Measurements from ENCODE around the gene PRKX.
"Not testable (repeated sequence)": the region's sequence is repeated elsewhere in the genome, so short reads cannot be mapped to it uniquely, and the experiment has no call there.

Gene PRKX

DNA sequence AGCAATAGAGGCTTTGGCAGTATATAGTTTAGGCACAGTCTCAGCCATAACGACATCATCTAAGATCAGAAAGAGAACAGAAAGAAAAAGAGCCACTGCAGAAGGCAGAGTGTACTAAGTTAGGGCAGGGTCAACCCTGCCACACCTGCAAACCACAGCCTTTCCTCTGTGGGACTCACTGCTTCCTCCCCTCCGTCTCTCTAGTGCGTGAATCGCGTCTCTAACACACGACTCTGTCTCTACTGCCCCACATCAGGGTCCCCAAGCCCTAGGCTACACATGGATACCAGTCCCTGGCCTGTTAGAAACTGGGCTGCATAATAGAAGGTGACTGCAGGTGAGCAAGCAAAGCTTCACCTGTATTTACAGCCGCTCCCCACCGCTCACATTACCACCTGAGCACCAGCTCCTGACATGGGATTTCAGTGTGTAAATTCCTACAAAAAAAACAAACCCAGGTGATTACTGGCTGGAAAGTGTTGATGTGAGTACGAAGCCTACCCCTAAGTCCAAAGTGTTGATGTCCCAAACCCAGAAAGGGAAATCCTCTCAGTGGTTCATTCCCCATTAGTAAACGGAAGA, 128.9 kb downstream of the PRKX start:
- DNase-seq (ENCODE audit: low read depth), result no peak
- TF ChIP-seq, protein P1, sequence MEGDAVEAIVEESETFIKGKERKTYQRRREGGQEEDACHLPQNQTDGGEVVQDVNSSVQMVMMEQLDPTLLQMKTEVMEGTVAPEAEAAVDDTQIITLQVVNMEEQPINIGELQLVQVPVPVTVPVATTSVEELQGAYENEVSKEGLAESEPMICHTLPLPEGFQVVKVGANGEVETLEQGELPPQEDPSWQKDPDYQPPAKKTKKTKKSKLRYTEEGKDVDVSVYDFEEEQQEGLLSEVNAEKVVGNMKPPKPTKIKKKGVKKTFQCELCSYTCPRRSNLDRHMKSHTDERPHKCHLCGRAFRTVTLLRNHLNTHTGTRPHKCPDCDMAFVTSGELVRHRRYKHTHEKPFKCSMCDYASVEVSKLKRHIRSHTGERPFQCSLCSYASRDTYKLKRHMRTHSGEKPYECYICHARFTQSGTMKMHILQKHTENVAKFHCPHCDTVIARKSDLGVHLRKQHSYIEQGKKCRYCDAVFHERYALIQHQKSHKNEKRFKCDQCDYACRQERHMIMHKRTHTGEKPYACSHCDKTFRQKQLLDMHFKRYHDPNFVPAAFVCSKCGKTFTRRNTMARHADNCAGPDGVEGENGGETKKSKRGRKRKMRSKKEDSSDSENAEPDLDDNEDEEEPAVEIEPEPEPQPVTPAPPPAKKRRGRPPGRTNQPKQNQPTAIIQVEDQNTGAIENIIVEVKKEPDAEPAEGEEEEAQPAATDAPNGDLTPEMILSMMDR (IDR thresholded peaks at IDR 0.05; ENCODE audit: control insufficient read depth, extremely low read depth, insufficient read depth), result no peak
- H3K4me3 ChIP-seq (ENCODE audit: low read depth, low read length), result no peak overlapping the region

DNA sequence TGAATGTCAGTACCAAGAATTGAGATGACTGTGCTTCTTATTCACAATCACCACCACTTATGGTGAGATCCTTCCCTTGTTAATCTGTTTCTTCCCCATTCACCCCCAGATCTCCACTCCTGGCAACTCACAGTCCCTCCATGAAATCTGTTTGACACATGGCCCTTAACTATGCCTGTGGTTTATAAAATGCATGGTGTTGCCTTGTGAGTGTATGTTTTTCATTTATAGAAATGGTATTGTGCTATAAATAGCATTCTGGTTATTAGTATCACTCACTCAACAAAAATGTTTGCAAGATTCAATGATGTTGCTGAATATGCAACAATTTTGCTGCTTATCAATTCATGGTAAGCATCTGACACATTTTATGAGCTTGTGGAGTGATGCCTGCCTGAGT, 131.0 kb downstream of the PRKX start:
- TF ChIP-seq, protein P1 (IDR thresholded peaks at IDR 0.05; ENCODE audit: control insufficient read depth, extremely low read depth, insufficient read depth), result no peak
- no peak for DNase-seq (ENCODE audit: low read depth)
- no peak overlapping the region for H3K4me3 ChIP-seq (ENCODE audit: low read depth, low read length)

DNA sequence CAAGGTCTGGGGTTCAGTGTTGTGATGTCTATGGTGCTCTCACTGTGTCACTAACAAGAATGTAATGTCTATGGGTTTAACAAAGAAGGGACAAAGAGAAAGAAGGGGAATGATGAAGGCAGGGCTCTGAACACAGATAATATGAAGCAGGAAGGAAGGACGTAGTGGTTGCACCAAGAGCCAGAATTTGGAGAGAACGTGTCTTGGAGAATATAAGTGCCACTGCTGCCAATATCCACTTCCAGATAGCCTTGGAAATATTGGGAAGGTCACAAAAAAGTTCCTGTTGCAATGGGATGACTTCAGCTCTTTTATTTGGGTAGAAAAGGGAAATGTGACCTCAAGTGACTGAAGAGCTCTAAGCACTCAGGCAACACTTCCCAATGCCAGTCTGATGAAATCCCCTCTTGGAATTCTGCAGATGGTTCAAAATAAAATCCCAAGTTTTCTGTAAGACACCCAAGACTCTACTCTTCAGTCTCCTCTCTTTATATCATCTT, 131.8 kb downstream of the PRKX start:
- TF ChIP-seq, protein P1 (IDR thresholded peaks at IDR 0.05; ENCODE audit: control insufficient read depth, extremely low read depth, insufficient read depth), result no peak
- H3K4me3 ChIP-seq (ENCODE audit: low read depth, low read length), result no peak overlapping the region
- DNase-seq (ENCODE audit: low read depth), result no peak

DNA sequence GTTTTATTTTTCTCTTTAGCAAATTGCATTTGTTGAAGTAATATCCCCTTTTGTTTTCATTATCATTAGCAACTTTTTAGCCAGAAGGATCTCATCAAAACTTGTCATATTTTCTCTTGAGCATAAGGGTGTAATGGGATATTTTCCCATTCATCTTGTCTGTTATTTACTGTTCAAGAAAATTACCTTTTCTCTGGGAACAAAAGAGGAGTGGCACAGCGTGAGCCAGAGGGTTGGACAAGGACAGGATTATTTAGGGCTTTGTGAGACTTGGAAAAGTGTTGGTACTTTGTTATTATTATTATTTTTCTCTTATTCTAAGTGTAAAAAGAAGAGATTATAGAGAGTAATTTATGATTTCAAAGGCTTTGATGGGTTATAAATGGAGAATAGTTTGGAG, 135.9 kb downstream of the PRKX start:
- no peak overlapping the region for H3K4me3 ChIP-seq (ENCODE audit: low read depth, low read length)
- no peak for DNase-seq (ENCODE audit: low read depth)
- TF ChIP-seq, protein P1 (IDR thresholded peaks at IDR 0.05; ENCODE audit: control insufficient read depth, extremely low read depth, insufficient read depth), result no peak

DNA sequence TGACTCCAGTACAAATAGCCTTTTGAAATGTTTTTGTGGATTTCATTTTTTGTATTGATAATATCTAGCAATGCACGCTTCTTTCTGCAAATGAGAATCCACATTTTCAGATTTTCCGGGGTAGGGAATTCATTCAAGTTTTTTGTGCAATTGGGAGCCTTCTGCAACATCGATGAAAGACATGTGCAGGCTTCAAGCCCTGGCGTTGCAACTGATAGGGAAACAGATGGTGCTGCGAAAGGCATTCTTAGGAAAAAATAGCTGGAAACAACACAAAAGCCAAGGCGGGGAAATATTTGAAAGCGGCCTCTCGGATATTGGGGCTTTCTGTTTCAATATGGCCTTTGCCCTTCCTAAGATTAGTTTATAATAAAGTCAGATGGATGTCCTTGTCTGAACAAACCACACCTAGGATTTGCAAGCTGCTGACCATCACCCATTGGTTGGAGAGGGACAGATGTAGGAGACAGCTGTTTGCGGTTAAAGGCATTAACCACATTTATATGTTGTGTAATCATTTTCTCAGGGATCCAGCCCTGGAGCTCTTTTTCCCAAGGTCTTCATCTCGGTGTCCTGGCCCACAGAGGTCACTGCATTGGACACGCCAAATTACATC, 136.5 kb downstream of the PRKX start:
- TF ChIP-seq, protein P1 (IDR thresholded peaks at IDR 0.05; ENCODE audit: control insufficient read depth, extremely low read depth, insufficient read depth), result no peak
- no peak for DNase-seq (ENCODE audit: low read depth)

DNA sequence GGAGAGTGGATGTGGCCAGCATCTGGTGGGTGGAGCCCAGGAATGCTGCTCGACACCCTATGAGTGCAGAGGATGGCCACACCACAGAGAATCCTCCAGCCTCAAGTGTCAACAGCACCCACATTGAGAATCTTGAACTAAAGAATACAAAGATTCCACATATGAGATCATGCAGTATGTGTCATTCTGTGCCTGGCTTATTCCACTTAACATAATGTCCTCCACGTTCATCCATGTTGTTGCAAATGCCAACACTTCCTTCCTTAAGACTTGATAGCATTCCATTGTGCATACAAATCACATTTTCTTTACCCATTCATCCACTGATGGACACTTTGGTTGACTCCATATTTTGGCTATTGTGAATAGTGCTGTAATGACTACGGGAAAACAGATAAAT, 145.8 kb downstream of the PRKX start:
- no peak for DNase-seq (ENCODE audit: low read depth)
- TF ChIP-seq, protein P1 (IDR thresholded peaks at IDR 0.05; ENCODE audit: control insufficient read depth, extremely low read depth, insufficient read depth), result no peak
- H3K4me3 ChIP-seq (ENCODE audit: low read depth, low read length), result no peak overlapping the region

More for the DNA sequence above, 136.5 kb downstream of the PRKX start:
- no peak overlapping the region for H3K4me3 ChIP-seq (ENCODE audit: low read depth, low read length)

DNA sequence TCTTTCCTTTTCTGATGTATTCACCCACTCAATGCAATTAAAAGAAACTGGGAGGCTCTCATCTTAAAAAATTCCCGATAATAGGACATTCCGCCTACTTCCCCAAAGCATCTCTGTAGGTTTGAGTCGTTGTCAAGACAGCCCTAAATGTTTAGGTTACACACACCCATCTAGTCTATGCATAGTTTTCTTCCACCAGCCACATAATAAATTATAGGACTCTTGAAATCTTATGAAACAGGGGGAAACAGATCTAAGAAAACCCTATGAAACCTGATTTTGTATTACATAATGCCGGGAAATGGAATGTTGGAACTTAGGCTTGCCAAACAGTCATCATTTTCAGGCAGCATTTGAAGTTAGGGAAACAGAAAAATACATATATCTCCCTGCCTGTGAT, 150.0 kb downstream of the PRKX start:
- H3K4me3 ChIP-seq (ENCODE audit: low read depth, low read length), result no peak overlapping the region
- TF ChIP-seq, protein P1 (IDR thresholded peaks at IDR 0.05; ENCODE audit: control insufficient read depth, extremely low read depth, insufficient read depth), result no peak
- DNase-seq (ENCODE audit: low read depth), result no peak

DNA sequence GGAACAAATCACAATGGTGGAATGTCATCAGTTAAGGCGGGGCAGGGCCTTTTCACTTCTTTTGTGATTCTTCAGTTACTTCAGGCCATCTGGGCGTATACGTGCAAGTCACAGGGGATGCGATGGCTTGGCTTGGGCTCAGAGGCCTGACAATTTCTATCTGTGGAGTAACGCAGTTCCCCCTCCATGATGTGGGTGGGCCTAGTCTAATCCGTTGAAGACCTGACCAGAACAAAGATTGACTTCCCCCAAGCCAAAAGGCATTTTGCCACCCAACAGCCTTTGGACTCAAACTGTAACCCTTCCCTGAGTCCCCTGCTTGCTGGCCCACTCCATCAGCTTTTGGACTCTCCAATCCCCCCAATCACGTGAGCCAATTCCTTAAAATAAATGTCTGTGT, 153.4 kb downstream of the PRKX start:
- not testable (repeated sequence) for DNase-seq (ENCODE audit: low read depth); H3K4me3 ChIP-seq (ENCODE audit: low read depth, low read length)

All from LNCaP clone FGC (cell line).